H9 (cell line): ENCODE data around the gene EHF. TPM values are rescaled to one million over a fixed set of nuclear protein-coding genes. Genes with fewer than 3 reads are reported as not detected.

ENCODE experiments used
- DNase-seq: peaks from one replicate; pipeline ENCODE4 v3.0.0-alpha.2; 2017
- H2AFZ ChIP-seq: one replicate; pipeline ENCODE4 v1.6.1; 2013; ENCODE audit warnings: mild to moderate bottlenecking, low read length, control low read depth, moderate library complexity
- H2AK5ac ChIP-seq: 2 replicates; pipeline ENCODE4 v1.6.1; 2013; ENCODE audit warnings: low read length, control low read depth, mixed read lengths; ENCODE audit not compliant: insufficient read length
- H2BK120ac ChIP-seq: one replicate; pipeline ENCODE4 v1.6.1; 2013; ENCODE audit warnings: low read depth, mild to moderate bottlenecking, low read length, control low read depth, inconsistent platforms; ENCODE audit not compliant: poor library complexity, severe bottlenecking
- H2BK12ac ChIP-seq: 2 replicates; pipeline ENCODE4 v1.6.1; 2013; ENCODE audit warnings: low read length, control low read depth, mixed read lengths, low read depth; ENCODE audit not compliant: insufficient read length
- H2BK15ac ChIP-seq: 2 replicates; pipeline ENCODE4 v1.6.1; 2013; ENCODE audit warnings: low read depth, low read length, control low read depth
- H2BK20ac ChIP-seq: one replicate; pipeline ENCODE4 v1.6.1; 2013; ENCODE audit warnings: low read depth, mild to moderate bottlenecking, low read length, control low read depth, inconsistent platforms; ENCODE audit not compliant: poor library complexity, severe bottlenecking
- H2BK5ac ChIP-seq: 2 replicates; pipeline ENCODE4 v1.6.1; 2013; ENCODE audit warnings: low read length, control low read depth, mixed read lengths; ENCODE audit not compliant: insufficient read length
- H3K14ac ChIP-seq: 2 replicates; pipeline ENCODE4 v1.6.1; 2013; ENCODE audit warnings: low read length, control low read depth; ENCODE audit not compliant: insufficient read depth
- H3K18ac ChIP-seq: 2 replicates; pipeline ENCODE4 v1.6.1; 2013; ENCODE audit warnings: low read depth, mild to moderate bottlenecking, mixed read lengths, low read length, control low read depth; ENCODE audit not compliant: insufficient read length
- H3K23ac ChIP-seq: 2 replicates; pipeline ENCODE4 v1.6.1; 2013; ENCODE audit warnings: low read length, control low read depth, mixed read lengths, low read depth; ENCODE audit not compliant: insufficient read length
- H3K23me2 ChIP-seq: 2 replicates; pipeline ENCODE4 v1.6.1; 2013; ENCODE audit warnings: low read depth, mild to moderate bottlenecking, mixed read lengths, low read length, control low read depth; ENCODE audit not compliant: insufficient read length, poor library complexity, severe bottlenecking
- H3K27ac ChIP-seq: 2 replicates; pipeline ENCODE4 v1.5.1; 2013; ENCODE audit warnings: low read length, control low read depth, mixed read lengths, low read depth; ENCODE audit not compliant: insufficient read length
- H3K27me3 ChIP-seq: 2 replicates; pipeline ENCODE4 v1.6.1; 2013; ENCODE audit warnings: low read length, control low read depth, inconsistent platforms; ENCODE audit not compliant: insufficient read depth
- H3K4ac ChIP-seq: 2 replicates; pipeline ENCODE4 v1.6.1; 2013; ENCODE audit warnings: low read depth, mild to moderate bottlenecking, control low read depth, inconsistent platforms, low read length, moderate library complexity
- H3K4me1 ChIP-seq: 2 replicates; pipeline ENCODE4 v1.6.1; 2013; ENCODE audit warnings: low read length, control low read depth, inconsistent platforms; ENCODE audit not compliant: insufficient read depth
- H3K4me2 ChIP-seq: 2 replicates; pipeline ENCODE4 v1.6.1; 2013; ENCODE audit warnings: low read length, control low read depth, mixed read lengths; ENCODE audit not compliant: insufficient read length, insufficient read depth
- H3K56ac ChIP-seq: 2 replicates; pipeline ENCODE4 v1.6.1; 2013; ENCODE audit warnings: low read depth, mild to moderate bottlenecking, mixed read lengths, low read length, control low read depth; ENCODE audit not compliant: insufficient read length
- H3K79me1 ChIP-seq: 2 replicates; pipeline ENCODE4 v1.6.1; 2013; ENCODE audit warnings: low read depth, mild to moderate bottlenecking, moderate library complexity, low read length, control low read depth, inconsistent platforms; ENCODE audit not compliant: insufficient read depth, poor library complexity, severe bottlenecking
- H3K79me2 ChIP-seq: 2 replicates; pipeline ENCODE4 v1.6.1; 2013; ENCODE audit warnings: low read length, control low read depth, inconsistent platforms; ENCODE audit not compliant: insufficient read depth
- H3K9ac ChIP-seq: 2 replicates; pipeline ENCODE4 v1.6.1; 2013; ENCODE audit warnings: low read length, control low read depth, mixed read lengths; ENCODE audit not compliant: insufficient read length; ENCODE audit errors: extremely low read depth
- H3K9me3 ChIP-seq: one replicate; pipeline ENCODE4 v1.6.1; 2013; ENCODE audit warnings: low read depth, low read length, inconsistent platforms; ENCODE audit not compliant: control insufficient read depth
- H3T11ph ChIP-seq: one replicate; pipeline ENCODE4 v1.6.1; 2013; ENCODE audit warnings: mild to moderate bottlenecking, low read length, control low read depth, inconsistent platforms
- H4K20me1 ChIP-seq: one replicate; pipeline ENCODE4 v1.6.1; 2013; ENCODE audit not compliant: control insufficient read depth, insufficient read length, insufficient read depth
- H4K5ac ChIP-seq: 2 replicates; pipeline ENCODE4 v1.6.1; 2013; ENCODE audit warnings: low read depth, mild to moderate bottlenecking, mixed read lengths, low read length, control low read depth; ENCODE audit not compliant: insufficient read length
- H4K8ac ChIP-seq: replicated peaks from 2 replicates; pipeline ENCODE4 v1.6.1; 2013; ENCODE audit warnings: low read length, control low read depth, mixed read lengths, low read depth; ENCODE audit not compliant: insufficient read length
- H4K91ac ChIP-seq: 2 replicates; pipeline ENCODE4 v1.6.1; 2013; ENCODE audit warnings: low read depth, mild to moderate bottlenecking, moderate library complexity, mixed read lengths, low read length, control low read depth; ENCODE audit not compliant: insufficient read length
- H3K27ac Mint-ChIP-seq, 3 experiments: 2 replicates in 2 of 3; 3 replicates in 1 of 3; pipeline ENCODE4 v1.8.0; 2020 to 2021; ENCODE audit warnings: mixed read lengths in 3 of 3, mild to moderate bottlenecking in 1 of 3, moderate library complexity in 1 of 3
- H3K27me3 Mint-ChIP-seq: 2 replicates; pipeline ENCODE4 v1.8.0; 2021; ENCODE audit warnings: low read depth, mild to moderate bottlenecking, moderate library complexity, mixed read lengths
- H3K36me3 Mint-ChIP-seq, 3 experiments: 2 replicates in 2 of 3; 3 replicates in 1 of 3; pipeline ENCODE4 v1.8.0; 2020 to 2021; ENCODE audit warnings: low read depth in 3 of 3, mixed read lengths in 3 of 3; ENCODE audit not compliant: insufficient read depth in 1 of 3
- H3K4me1 Mint-ChIP-seq, 2 experiments: 2 replicates each; pipeline ENCODE4 v1.8.0; 2020; ENCODE audit warnings: mixed read lengths in 2 of 2
- H3K4me3 Mint-ChIP-seq, 2 experiments: 2 replicates in 1 of 2; 3 replicates in 1 of 2; pipeline ENCODE4 v1.8.0; 2020 to 2021; ENCODE audit warnings: mild to moderate bottlenecking in 2 of 2, mixed read lengths in 2 of 2, moderate library complexity in 1 of 2
- H3K9me3 Mint-ChIP-seq, 2 experiments: 2 replicates in 1 of 2; 3 replicates in 1 of 2; pipeline ENCODE4 v1.8.0; 2020; ENCODE audit warnings: mild to moderate bottlenecking in 2 of 2, mixed read lengths in 2 of 2, moderate library complexity in 1 of 2
- CTCF ChIP-seq: fragments of 200-600 bp; sonication (generic); conservative IDR thresholded peaks from 3 replicates; pipeline ENCODE4 v1.8.0; 2021; ENCODE audit warnings: antibody characterized with exemption, mild to moderate bottlenecking
- WGBS: extraction: QIAGEN DNeasy Blood & Tissue Kit; methylation state at CpG from one replicate; pipeline ENCODE4 v1.1.7; 2013; ENCODE audit warnings: missing lambda C conversion rate, low lambda C conversion rate, mixed read lengths; ENCODE audit not compliant: insufficient read length; ENCODE audit errors: extremely low coverage; 5-methylcytosine and 5-hydroxymethylcytosine counted together
- total RNA-seq: library from RNA; stranded (reverse); gene quantifications from 2 replicates; pipeline ENCODE4 v1.2.1, GENCODE V29; 2021

EHF gene
- total RNA-seq, 1 experiment from 2014 or later: not detected

DNA sequence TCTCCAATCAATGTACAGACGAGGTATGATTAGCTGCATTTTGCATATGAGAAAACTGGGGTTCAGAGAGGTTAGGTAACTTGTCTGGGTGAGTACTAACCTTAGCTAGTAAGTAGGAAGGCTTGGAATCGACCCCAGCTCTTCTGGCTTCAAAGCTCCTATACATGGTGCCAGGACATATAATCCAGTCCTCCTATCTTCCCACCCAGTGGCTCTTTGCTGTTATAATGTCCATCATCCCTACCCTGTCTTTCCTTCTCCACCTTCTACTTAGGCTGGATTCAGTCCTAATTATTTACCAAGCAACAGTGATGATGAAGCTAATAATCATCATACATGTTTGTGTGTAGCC is 20.0 kb downstream of the EHF start:
- no CpG with 5 or more reads among the region's 2 CpGs for WGBS
- H4K5ac ChIP-seq: no peak overlapping the region
- H3K56ac ChIP-seq: no peak overlapping the region
- no peak overlapping the region for H3K23ac ChIP-seq
- H3K14ac ChIP-seq: no peak overlapping the region
- H3K79me1 ChIP-seq: no peaks in the 10 kb centered on the region
- no peak overlapping the region for H2BK12ac ChIP-seq
- no peak for TF ChIP-seq CTCF
- H2AFZ ChIP-seq: no peak overlapping the region
- no peaks in the 10 kb centered on the region for H3K23me2 ChIP-seq
- no peak overlapping the region for H3K27ac ChIP-seq
- no peaks in the 10 kb centered on the region for H3K4me1 ChIP-seq
- peaks cover 16 to 27% of the 10 kb centered on the region in 2 experiments for H3K4me1 Mint-ChIP-seq
- no peak overlapping the region for H3K4ac ChIP-seq
- no peak overlapping the region for H3K9ac ChIP-seq
- H2BK20ac ChIP-seq: no peak overlapping the region
- no peaks in the 10 kb centered on the region for H4K20me1 ChIP-seq
- H3K79me2 ChIP-seq: no peaks in the 10 kb centered on the region
- H3K18ac ChIP-seq: no peak overlapping the region
- H2BK120ac ChIP-seq: no peak overlapping the region
- H3K9me3 Mint-ChIP-seq: no peaks in the 10 kb centered on the region
- H3K4me3 Mint-ChIP-seq: no peak overlapping the region
- H3K4me2 ChIP-seq: no peak overlapping the region
- H4K8ac ChIP-seq: no peak overlapping the region
- no peaks in the 10 kb centered on the region for H3K9me3 ChIP-seq
- no peak overlapping the region for H2BK5ac ChIP-seq
- no peak overlapping the region for H4K91ac ChIP-seq
- H3K27me3 ChIP-seq: no peaks in the 10 kb centered on the region
- H2AK5ac ChIP-seq: no peak overlapping the region
- no peaks in the 10 kb centered on the region for H3K36me3 Mint-ChIP-seq
- no peak overlapping the region for H3K27ac Mint-ChIP-seq
- no peak overlapping the region for H2BK15ac ChIP-seq
- H3K27me3 Mint-ChIP-seq: no peaks in the 10 kb centered on the region; the same call in 1 of the 2 replicates
- no peak overlapping the region for H3T11ph ChIP-seq
- no peak for DNase-seq
